Pancreas (tissue), 10 donors: Measurements from ENCODE around the gene PGAP6. TPM values are rescaled to one million over a fixed set of nuclear protein-coding genes. Genes with fewer than 3 reads are reported as not detected.
"Not testable (repeated sequence)": the region's sequence is repeated elsewhere in the genome, so short reads cannot be mapped to it uniquely, and the experiment has no call there.

Source experiments
- ATAC-seq, 4 donors: fragments of 200-7000 bp; cut with Tn5 transposase; one replicate each; pipeline versions ENCODE4 v1.8.0 to v1.9.1; 2020; ENCODE audit warnings: mild to moderate bottlenecking in 4 of 4, moderate library complexity in 4 of 4
- DNase-seq, 6 donors: peaks; one replicate each; pipeline ENCODE4 v3.0.0-alpha.2; 2020
- FAIRE-seq: peaks from 2 replicates; lab custom pipeline; 2012; peaks lifted over from hg19 to GRCh38; lab: Jason Lieb, UNC
- H3K27ac ChIP-seq, 4 donors: fragments of 200-600 bp; sonication (generic); 1 replicate in 3 of 4; 2 replicates in 1 of 4; pipeline versions ENCODE4 v1.5.0 to v1.8.0; 2020
- H3K27me3 ChIP-seq, 4 donors: fragments of 200-600 bp; one replicate each; pipeline ENCODE4 v1.8.0; 2021
- H3K36me3 ChIP-seq, 3 donors: fragments of 200-600 bp; sonication (generic) in 1 of 3; one replicate each; pipeline versions ENCODE4 v1.5.0 to v1.8.0; 2020 to 2021
- H3K4me1 ChIP-seq, 3 donors: fragments of 200-600 bp; one replicate each; pipeline ENCODE4 v1.8.0; 2021
- H3K4me3 ChIP-seq, 4 donors: fragments of 200-600 bp; sonication (generic) in 2 of 4; one replicate each; pipeline versions ENCODE4 v1.5.0 to v1.8.0; 2020 to 2021
- H3K9me3 ChIP-seq, 4 donors: fragments of 200-600 bp; one replicate each; pipeline ENCODE4 v1.8.0; 2021
- CTCF ChIP-seq, 4 donors: fragments of 200-600 bp; sonication (generic) in 3 of 4; IDR thresholded peaks; one replicate each; pipeline versions ENCODE4 v1.5.0 to v1.8.0; 2021; ENCODE audit warnings: antibody characterized with exemption in 4 of 4
- WGBS, 2 donors: extraction: QIAGEN DNeasy Blood & Tissue Kit; methylation state at CpG; one replicate each; pipeline ENCODE4 v1.1.7; 2013; 5-methylcytosine and 5-hydroxymethylcytosine counted together
- intact Hi-C, 3 donors: fragments of 100-400 bp; cut with DNase I; formaldehyde crosslinking; loops; one replicate each; pipeline versions ENCODE4 v1.11.1 to v1.14.2; 2022
- polyA plus RNA-seq, 2 donors: library from polyadenylated mRNA; stranded (reverse); fragments of 200-250 nt; gene quantifications; one replicate each; pipeline ENCODE4 v1.2.3, GENCODE V29; 2013
- total RNA-seq, 6 donors: library from RNA; stranded (reverse); fragmentation: NEBNext Ultra II Directional in 4 of 6; extraction: Animal tissue kit (Norgen Biotek cat#: 25700) in 4 of 6; gene quantifications; one replicate each; pipeline versions ENCODE4 v1.2.1 to v1.2.4, GENCODE V29; 2021 to 2023
- donor health status: healthy with polysubstance abuse.
- donor health status: DM: no; HTN: no; CAD: no; lungs with moderate emphysema.
- donor health status: DM: no; HTN: no; CAD: no.
- donor health status: control.
- donor health status: control.
- donor health status: Bipolar disorder and iron deficiency.
- donor health status: DM: yes; HTN: yes; CAD: no.
- donor health status: DM: no; HTN: no; CAD: no.
- donor health status: DM: no; HTN: no; CAD: no.
- donor health status: DM: yes; HTN: yes; CAD: no.

Gene PGAP6
- total and polyA plus RNA-seq, 8 donors, result 53.1 to 88.5 (median 61.5) TPM

GRCh38 chr16:345772-346171 is 36.0 kb downstream of the PGAP6 start:
- no peaks in the 10 kb centered on the region for H3K4me1 ChIP-seq
- 95% methylated on average over 11 of the region's 11 CpGs for WGBS, 2 donors
- intact Hi-C loops, result loop anchor here in 2 of 3 donors (5.0 to 10.0 kb wide), 2 partner anchors 98 to 101 kb away; no protein-coding TSS in a partner anchor

GRCh38 chr16:342455-343213 is 39.1 kb downstream of the PGAP6 start:
- Histone ChIP-seq H3K36me3 (no peaks in the 10 kb centered on the region), H3K9me3 (no peaks in the 10 kb centered on the region), H3K4me3 (no peak overlapping the region), H3K27me3 (no peaks in the 10 kb centered on the region), H3K27ac (no peak overlapping the region), H3K4me1 (no peaks in the 10 kb centered on the region)
- DNase-seq, result no peak
- intact Hi-C loops, result loop anchor here in 1 of 3 donors (10.0 kb wide), 1 partner anchor 98 kb away; no protein-coding TSS in a partner anchor
- WGBS, 2 donors, result 72 to 74% methylated on average over 18 of the region's 18 CpGs
- no peak for ATAC-seq
- FAIRE-seq, result no peak
- no peak for TF ChIP-seq CTCF (IDR thresholded peaks at IDR 0.05)

More at GRCh38 chr16:345772-346171, 36.0 kb downstream of the PGAP6 start:
- Histone ChIP-seq H3K27ac (no peak overlapping the region), H3K9me3 (no peaks in the 10 kb centered on the region), H3K27me3 (no peaks in the 10 kb centered on the region), H3K4me3 (no peak overlapping the region), H3K36me3 (no peaks in the 10 kb centered on the region)
- FAIRE-seq (no peak), ATAC-seq (no peak), DNase-seq (no peak)
- TF ChIP-seq CTCF (IDR thresholded peaks at IDR 0.05), result no peak

- DNase-seq, H3K4me3 ChIP-seq, H3K27ac ChIP-seq, ATAC-seq, H3K36me3 ChIP-seq, H3K4me1 ChIP-seq, H3K27me3 ChIP-seq, H3K9me3 ChIP-seq, FAIRE-seq: not testable (repeated sequence)
- 91 to 93% methylated on average over 12 to 13 of the region's 13 CpGs for WGBS, 2 donors
- intact Hi-C loops, result loop anchor here in 1 of 3 donors (10.0 kb wide), 1 partner anchor 97 kb away; no protein-coding TSS in a partner anchor
Observed at GRCh38 chr16:341974-342336, 39.8 kb downstream of the PGAP6 start.

- not testable (repeated sequence) for H3K4me1 ChIP-seq, H3K36me3 ChIP-seq, H3K4me3 ChIP-seq, H3K9me3 ChIP-seq, H3K27ac ChIP-seq, FAIRE-seq, H3K27me3 ChIP-seq, ATAC-seq
- intact Hi-C loops, result loop anchor here in 1 of 3 donors (10.0 kb wide), 1 partner anchor 97 kb away; no protein-coding TSS in a partner anchor
- 94 to 95% methylated on average over 40 to 46 of the region's 47 CpGs for WGBS, 2 donors
- DNase-seq, result peak in 1 of 6 donors; percentile 42
Observed at GRCh38 chr16:341095-341973, 40.4 kb downstream of the PGAP6 start.

- H3K9me3 ChIP-seq, result no peaks in the 10 kb centered on the region
- ATAC-seq (peak in 1 of 4 donors; percentile 28), FAIRE-seq (no peak), DNase-seq (peak in 1 of 6 donors; percentile 54)
- H3K27me3 ChIP-seq, result no peaks in the 10 kb centered on the region
- H3K4me1 ChIP-seq, result no peaks in the 10 kb centered on the region
- WGBS, 2 donors, result 88 to 92% methylated on average over 23 of the region's 23 CpGs
- H3K27ac ChIP-seq, result no peak overlapping the region
- intact Hi-C loops, result loop anchor here in 1 of 3 donors (10.0 kb wide), 1 partner anchor 96 kb away; no protein-coding TSS in a partner anchor
- TF ChIP-seq CTCF (IDR thresholded peaks at IDR 0.05), result no peak
- no peak overlapping the region for H3K4me3 ChIP-seq
- H3K36me3 ChIP-seq, result no peaks in the 10 kb centered on the region
Observed at GRCh38 chr16:340370-341091, 41.2 kb downstream of the PGAP6 start.
